Stomach (tissue), 4 donors: ENCODE results near the gene OTOG.

Source experiments
- CTCF ChIP-seq, 7 experiments: fragments of 450-650 bp in 4 of 7; fragments of 200-600 bp in 3 of 7; sonication (generic) in 3 of 7; IDR thresholded peaks; one replicate each; pipeline ENCODE4 v1.5.1; 2016 to 2019; ENCODE audit warnings: antibody characterized with exemption in 7 of 7, control low read depth in 2 of 7, mild to moderate bottlenecking in 1 of 7
- POLR2A ChIP-seq, 4 donors: fragments of 450-650 bp; IDR thresholded peaks; one replicate each; pipeline ENCODE4 v1.6.1; 2016; ENCODE audit warnings: antibody characterized with exemption in 4 of 4, control low read depth in 2 of 4, mild to moderate bottlenecking in 1 of 4, moderate library complexity in 1 of 4
- POLR2AphosphoS5 ChIP-seq, 3 donors: sonication (generic); formaldehyde crosslinking; IDR thresholded peaks; one replicate each; pipeline ENCODE4 v1.6.1; 2016; ENCODE audit warnings: antibody characterized with exemption in 3 of 3

- TF ChIP-seq POLR2A (IDR thresholded peaks at IDR 0.05) = no peak
- no peak for TF ChIP-seq CTCF (IDR thresholded peaks at IDR 0.05)
- TF ChIP-seq POLR2AphosphoS5 (IDR thresholded peaks at IDR 0.05) = no peak
Measured at GRCh38 chr11:17686231-17686980, 139.3 kb downstream of the OTOG start.
